Measurements from ENCODE around the gene UGT2B17.

GRCh38 chr4:68489338-68489737 lies 86.8 kb downstream of the UGT2B17 start:
- no peak for TF ChIP-seq CTCF (IDR thresholded peaks at IDR 0.05; ENCODE audit: insufficient read depth, low read length, poor library complexity, severe bottlenecking)
- TF ChIP-seq EZH2phosphoT487 (conservative IDR thresholded peaks at IDR 0.05; ENCODE audit: low read length): no peak

Measured in SU-DHL-6 (cell line).